ENCODE results near the gene FRMPD3.
A peak's percentile ranks its signal among the peaks of the same experiment; 100 is the strongest.

The FRMPD3 gene

DNA sequence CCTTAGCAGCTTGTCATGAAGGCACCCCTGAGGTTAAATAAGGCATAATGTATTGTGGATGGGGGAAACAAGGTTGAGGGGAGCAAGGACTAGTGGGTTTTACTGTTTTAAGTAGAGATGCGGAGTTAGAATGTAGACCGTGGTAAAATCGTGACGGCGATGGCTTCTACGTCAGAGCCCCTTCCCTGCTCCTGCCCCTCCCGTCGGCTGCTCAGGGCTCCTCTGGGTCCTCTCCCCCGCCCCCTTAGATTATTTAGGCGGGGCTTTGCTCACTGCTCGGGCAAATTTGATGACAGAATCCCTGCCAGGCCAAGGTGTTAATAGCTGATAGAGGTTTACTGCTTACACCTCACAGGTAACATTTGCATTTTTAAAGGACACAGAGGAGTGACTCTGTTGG, 2.3 kb downstream of the FRMPD3 start:
- Histone ChIP-seq H3K14ac (ENCODE audit: low read length) (no peak overlapping the region), H3K4me2 (ENCODE audit: insufficient read depth, low read length, poor library complexity, severe bottlenecking) (peak overlapping the region; percentile 38), H3K79me1 (ENCODE audit: low read depth, low read length) (no peaks in the 10 kb centered on the region), H3K4me3 (ENCODE audit: low read length in 2 of 2) (no peak overlapping the region), H2BK120ac (ENCODE audit: low read depth, low read length) (no peak overlapping the region), H2BK5ac (ENCODE audit: low read length) (no peak overlapping the region), H4K91ac (ENCODE audit: low read depth, low read length, poor library complexity) (no peak overlapping the region), H3K18ac (ENCODE audit: low read length) (no peak overlapping the region), H3K23ac (ENCODE audit: low read depth, low read length, poor library complexity) (no peak overlapping the region), H2BK15ac (ENCODE audit: low read length) (no peak overlapping the region), H3K27me3 (ENCODE audit: control insufficient read depth in 3 of 3, insufficient read depth in 3 of 3, low read depth in 1 of 3, low read length in 3 of 3) (peaks cover 0 to 5% (median 0%) of the 10 kb centered on the region in 3 experiments), H3K27ac (replicated peaks; ENCODE audit: low read length) (no peak overlapping the region), H2AFZ (ENCODE audit: low read length) (no peak overlapping the region), H3K9ac (ENCODE audit: low read depth, low read length, poor library complexity) (no peak overlapping the region), H2BK12ac (ENCODE audit: low read length) (no peak overlapping the region), H3K36me3 (replicated peaks in 1 of 2; ENCODE audit: control insufficient read depth in 2 of 2, insufficient read depth in 2 of 2, low read length in 2 of 2) (no peaks in the 10 kb centered on the region), H3K4me1 (ENCODE audit: control insufficient read depth in 2 of 2, insufficient read depth in 1 of 2, low read depth in 1 of 2, low read length in 2 of 2) (peaks cover 6 to 12% of the 10 kb centered on the region in 2 donors), H4K8ac (ENCODE audit: low read depth, low read length) (no peak overlapping the region), H3K9me3 (replicated peaks in 1 of 2; ENCODE audit: control insufficient read depth in 2 of 2, insufficient read depth in 1 of 2, low read depth in 1 of 2, low read length in 2 of 2) (no peaks in the 10 kb centered on the region), H2AK5ac (ENCODE audit: low read depth, low read length) (no peak overlapping the region), H3K4ac (ENCODE audit: low read length) (no peak overlapping the region)
- DNase-seq (ENCODE audit: low spot score), result peak; percentile 1
- no CpG with 5 or more reads among the region's 11 CpGs for WGBS, 2 donors (ENCODE audit: extremely low coverage in 2 of 2, insufficient read length in 2 of 2, insufficient replicate concordance in 1 of 2)

DNA sequence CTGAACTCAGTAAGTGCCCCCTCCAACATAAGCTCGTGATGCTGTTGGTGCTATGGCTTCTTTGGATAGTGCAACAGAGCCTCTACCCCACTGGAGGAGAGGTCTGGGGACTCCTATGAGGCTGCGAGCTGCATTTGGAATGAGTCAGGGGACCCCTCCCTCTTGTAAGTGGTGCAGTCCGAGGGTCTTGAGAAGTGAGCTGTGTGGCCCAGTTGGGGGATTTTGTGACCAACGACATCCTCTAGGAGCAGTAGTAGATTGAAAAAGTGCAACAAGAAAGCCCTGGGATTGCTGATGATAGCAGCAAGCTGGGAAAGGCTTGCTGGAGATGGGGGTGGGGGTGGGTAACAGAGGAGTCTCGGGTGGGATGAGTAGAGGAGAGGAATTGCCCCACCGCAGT, 3.1 kb downstream of the FRMPD3 start:
- no peak overlapping the region for H3K18ac ChIP-seq (ENCODE audit: low read length)
- H4K8ac ChIP-seq (ENCODE audit: low read depth, low read length), result no peak overlapping the region
- H3K36me3 ChIP-seq (replicated peaks in 1 of 2; ENCODE audit: control insufficient read depth in 2 of 2, insufficient read depth in 2 of 2, low read length in 2 of 2), result no peaks in the 10 kb centered on the region
- no peak overlapping the region for H3K9ac ChIP-seq (ENCODE audit: low read depth, low read length, poor library complexity)
- H3K4me2 ChIP-seq (ENCODE audit: insufficient read depth, low read length, poor library complexity, severe bottlenecking), result no peak overlapping the region
- no peak overlapping the region for H4K91ac ChIP-seq (ENCODE audit: low read depth, low read length, poor library complexity)
- H2AK5ac ChIP-seq (ENCODE audit: low read depth, low read length), result no peak overlapping the region
- H2BK15ac ChIP-seq (ENCODE audit: low read length), result no peak overlapping the region
- peaks cover 0 to 5% (median 0%) of the 10 kb centered on the region in 3 experiments for H3K27me3 ChIP-seq (ENCODE audit: control insufficient read depth in 3 of 3, insufficient read depth in 3 of 3, low read depth in 1 of 3, low read length in 3 of 3)
- H3K79me1 ChIP-seq (ENCODE audit: low read depth, low read length), result no peaks in the 10 kb centered on the region
- no peak overlapping the region for H2BK5ac ChIP-seq (ENCODE audit: low read length)
- peaks cover 6 to 12% of the 10 kb centered on the region in 2 donors for H3K4me1 ChIP-seq (ENCODE audit: control insufficient read depth in 2 of 2, insufficient read depth in 1 of 2, low read depth in 1 of 2, low read length in 2 of 2)
- no peak overlapping the region for H3K27ac ChIP-seq (replicated peaks; ENCODE audit: low read length)
- no peak overlapping the region for H2BK12ac ChIP-seq (ENCODE audit: low read length)
- DNase-seq (ENCODE audit: low spot score), result no peak
- no peak overlapping the region for H3K14ac ChIP-seq (ENCODE audit: low read length)
- no CpG with 5 or more reads among the region's 6 CpGs for WGBS, 2 donors (ENCODE audit: extremely low coverage in 2 of 2, insufficient read length in 2 of 2, insufficient replicate concordance in 1 of 2)
- H3K23ac ChIP-seq (ENCODE audit: low read depth, low read length, poor library complexity), result no peak overlapping the region
- H2AFZ ChIP-seq (ENCODE audit: low read length), result peak overlapping the region; percentile 36
- no peak overlapping the region for H3K4me3 ChIP-seq (ENCODE audit: low read length in 2 of 2)
- no peak overlapping the region for H3K4ac ChIP-seq (ENCODE audit: low read length)
- H3K9me3 ChIP-seq (replicated peaks in 1 of 2; ENCODE audit: control insufficient read depth in 2 of 2, insufficient read depth in 1 of 2, low read depth in 1 of 2, low read length in 2 of 2), result no peaks in the 10 kb centered on the region
- no peak overlapping the region for H2BK120ac ChIP-seq (ENCODE audit: low read depth, low read length)

DNA sequence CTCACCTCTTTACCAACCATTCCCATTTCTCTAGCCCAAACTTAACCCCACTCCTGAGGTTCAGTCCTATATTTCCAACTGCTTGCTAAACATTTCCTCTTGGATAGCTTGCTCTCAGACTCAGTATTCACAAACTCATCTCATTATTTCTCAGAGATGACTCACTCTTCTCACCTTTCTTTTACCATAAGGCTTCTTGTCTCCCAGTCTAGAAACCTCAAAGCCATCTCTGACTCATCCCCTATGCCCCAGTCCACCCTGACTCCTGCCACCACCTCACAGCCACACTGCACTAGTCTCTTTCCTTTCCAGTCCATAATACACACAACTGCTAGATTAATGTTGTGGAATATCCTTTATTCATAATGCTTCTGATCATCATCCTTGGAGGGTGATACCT, 4.8 kb downstream of the FRMPD3 start:
- H3K36me3 ChIP-seq (replicated peaks in 1 of 2; ENCODE audit: control insufficient read depth in 2 of 2, insufficient read depth in 2 of 2, low read length in 2 of 2), result no peaks in the 10 kb centered on the region
- no peak overlapping the region for H2BK12ac ChIP-seq (ENCODE audit: low read length)
- H3K9me3 ChIP-seq (replicated peaks in 1 of 2; ENCODE audit: control insufficient read depth in 2 of 2, insufficient read depth in 1 of 2, low read depth in 1 of 2, low read length in 2 of 2), result no peaks in the 10 kb centered on the region
- H2AK5ac ChIP-seq (ENCODE audit: low read depth, low read length), result no peak overlapping the region
- no peak overlapping the region for H2BK5ac ChIP-seq (ENCODE audit: low read length)
- H4K8ac ChIP-seq (ENCODE audit: low read depth, low read length), result no peak overlapping the region
- no peak overlapping the region for H3K4me3 ChIP-seq (ENCODE audit: low read length in 2 of 2)
- H3K18ac ChIP-seq (ENCODE audit: low read length), result no peak overlapping the region
- no peak for DNase-seq (ENCODE audit: low spot score)
- H3K79me1 ChIP-seq (ENCODE audit: low read depth, low read length), result peaks cover 2% of the 10 kb centered on the region
- H3K4ac ChIP-seq (ENCODE audit: low read length), result no peak overlapping the region
- H4K91ac ChIP-seq (ENCODE audit: low read depth, low read length, poor library complexity), result no peak overlapping the region
- H3K4me2 ChIP-seq (ENCODE audit: insufficient read depth, low read length, poor library complexity, severe bottlenecking), result no peak overlapping the region
- no peak overlapping the region for H3K23ac ChIP-seq (ENCODE audit: low read depth, low read length, poor library complexity)
- H2BK120ac ChIP-seq (ENCODE audit: low read depth, low read length), result no peak overlapping the region
- H3K27me3 ChIP-seq (ENCODE audit: control insufficient read depth in 3 of 3, insufficient read depth in 3 of 3, low read depth in 1 of 3, low read length in 3 of 3), result peaks cover 0 to 5% (median 0%) of the 10 kb centered on the region in 3 experiments
- H3K9ac ChIP-seq (ENCODE audit: low read depth, low read length, poor library complexity), result no peak overlapping the region
- H2AFZ ChIP-seq (ENCODE audit: low read length), result no peak overlapping the region
- H3K4me1 ChIP-seq (ENCODE audit: control insufficient read depth in 2 of 2, insufficient read depth in 1 of 2, low read depth in 1 of 2, low read length in 2 of 2), result peaks cover 4 to 8% of the 10 kb centered on the region in 2 donors
- H3K27ac ChIP-seq (replicated peaks; ENCODE audit: low read length), result no peak overlapping the region
- no peak overlapping the region for H2BK15ac ChIP-seq (ENCODE audit: low read length)
- H3K14ac ChIP-seq (ENCODE audit: low read length), result no peak overlapping the region

DNA sequence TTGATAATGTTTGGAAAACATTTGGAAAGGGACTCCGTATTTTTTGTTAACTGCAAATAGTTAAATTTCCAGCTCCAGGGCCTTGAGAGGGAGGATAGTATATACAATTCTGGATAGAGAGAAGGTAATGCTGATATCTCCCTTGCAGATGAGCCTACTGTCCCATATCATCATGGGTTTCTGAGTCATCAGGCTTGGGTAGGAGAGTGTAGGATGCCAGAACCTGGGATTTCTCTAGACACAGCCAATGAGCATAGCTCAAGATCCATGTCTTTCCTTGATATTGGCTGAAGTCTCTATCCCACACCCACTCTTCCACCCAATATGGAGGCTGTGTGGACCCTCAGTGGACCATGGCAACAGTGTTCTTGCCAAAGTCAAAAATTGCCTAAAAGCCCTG, 7.8 kb downstream of the FRMPD3 start:
- no peak for DNase-seq (ENCODE audit: low spot score)
- H3K27ac ChIP-seq (replicated peaks; ENCODE audit: low read length), result no peak overlapping the region
- no peak overlapping the region for H3K9ac ChIP-seq (ENCODE audit: low read depth, low read length, poor library complexity)
- H4K8ac ChIP-seq (ENCODE audit: low read depth, low read length), result no peak overlapping the region
- WGBS, 2 donors (ENCODE audit: extremely low coverage in 2 of 2, insufficient read length in 2 of 2, insufficient replicate concordance in 1 of 2), result no CpG with 5 or more reads among the region's 1 CpG
- H2BK12ac ChIP-seq (ENCODE audit: low read length), result no peak overlapping the region
- H2AK5ac ChIP-seq (ENCODE audit: low read depth, low read length), result no peak overlapping the region
- H3K79me1 ChIP-seq (ENCODE audit: low read depth, low read length), result peaks cover 2% of the 10 kb centered on the region
- H4K91ac ChIP-seq (ENCODE audit: low read depth, low read length, poor library complexity), result no peak overlapping the region
- no peak overlapping the region for H3K4ac ChIP-seq (ENCODE audit: low read length)
- H2BK5ac ChIP-seq (ENCODE audit: low read length), result no peak overlapping the region
- H2AFZ ChIP-seq (ENCODE audit: low read length), result no peak overlapping the region
- no peak overlapping the region for H3K23ac ChIP-seq (ENCODE audit: low read depth, low read length, poor library complexity)
- no peak overlapping the region for H3K4me3 ChIP-seq (ENCODE audit: low read length in 2 of 2)
- no peak overlapping the region for H3K18ac ChIP-seq (ENCODE audit: low read length)
- no peak overlapping the region for H2BK120ac ChIP-seq (ENCODE audit: low read depth, low read length)
- H3K14ac ChIP-seq (ENCODE audit: low read length), result no peak overlapping the region
- no peaks in the 10 kb centered on the region for H3K9me3 ChIP-seq (replicated peaks in 1 of 2; ENCODE audit: control insufficient read depth in 2 of 2, insufficient read depth in 1 of 2, low read depth in 1 of 2, low read length in 2 of 2)
- peaks cover 0 to 3% (median 0%) of the 10 kb centered on the region in 3 experiments for H3K27me3 ChIP-seq (ENCODE audit: control insufficient read depth in 3 of 3, insufficient read depth in 3 of 3, low read depth in 1 of 3, low read length in 3 of 3)
- H3K4me2 ChIP-seq (ENCODE audit: insufficient read depth, low read length, poor library complexity, severe bottlenecking), result no peak overlapping the region
- H3K36me3 ChIP-seq (replicated peaks in 1 of 2; ENCODE audit: control insufficient read depth in 2 of 2, insufficient read depth in 2 of 2, low read length in 2 of 2), result no peaks in the 10 kb centered on the region
- no peak overlapping the region for H2BK15ac ChIP-seq (ENCODE audit: low read length)
- H3K4me1 ChIP-seq (ENCODE audit: control insufficient read depth in 2 of 2, insufficient read depth in 1 of 2, low read depth in 1 of 2, low read length in 2 of 2), result peaks cover 0 to 3% of the 10 kb centered on the region in 2 donors
